Loucy (cell line): Measurements from ENCODE around the gene ALDH1L2.

Experiments used
- CTCF ChIP-seq: fragments of 200-600 bp; sonication (generic); conservative IDR thresholded peaks from 2 replicates; pipeline ENCODE4 v1.5.1; 2014; ENCODE audit warnings: mild to moderate bottlenecking, antibody characterized with exemption, low read length
- EZH2phosphoT487 ChIP-seq: fragments of 200-600 bp; IDR thresholded peaks from 2 replicates; pipeline ENCODE4 v1.6.1; 2018; ENCODE audit warnings: antibody characterized with exemption, mild to moderate bottlenecking, moderate library complexity, borderline replicate concordance

- TF ChIP-seq CTCF (no peak), EZH2phosphoT487 (no peak)
These were observed 8.1 kb upstream of the ALDH1L2 start for GRCh38 chr12:105092336-105092735.
